Measurements from ENCODE around the gene EMILIN2. TPM values are rescaled to one million over a fixed set of nuclear protein-coding genes. Genes with fewer than 3 reads are reported as not detected.
A peak's percentile ranks its signal among the peaks of the same experiment; 100 is the strongest.

The EMILIN2 gene
- total and polyA plus RNA-seq, 4 donors = 13.5 to 63.2 (median 36.0) TPM

GRCh38 chr18:2845172-2845571 lies 1.6 kb upstream of the EMILIN2 start:
- H3K27me3 ChIP-seq (ENCODE audit: control insufficient read depth in 3 of 3, insufficient read depth in 3 of 3, low read length in 2 of 3) = peaks cover 12 to 47% (median 37%) of the 10 kb centered on the region in 3 donors
- no peaks in the 10 kb centered on the region for H3K9me3 ChIP-seq (ENCODE audit: control insufficient read depth in 4 of 4, insufficient read depth in 3 of 4, low read length in 3 of 4)
- H3K4me1 ChIP-seq (ENCODE audit: control insufficient read depth in 5 of 5, insufficient read depth in 5 of 5, low read length in 5 of 5) = peaks cover 0 to 18% (median 5%) of the 10 kb centered on the region in 5 donors
- WGBS, 2 donors = 33 to 65% methylated on average over 4 of the region's 4 CpGs
- ATAC-seq (ENCODE audit: insufficient read depth, low FRiP score) (no peak), DNase-seq (no peak)
- TF ChIP-seq CTCF (IDR thresholded peaks at IDR 0.05; ENCODE audit: control extremely low read depth, extremely low read depth) = no peak
- H3K36me3 ChIP-seq (ENCODE audit: control insufficient read depth in 4 of 4, insufficient read depth in 4 of 4, low read length in 4 of 4) = no peaks in the 10 kb centered on the region
- no peak overlapping the region for H3K9ac ChIP-seq (ENCODE audit: insufficient read depth in 1 of 2, low read length in 2 of 2)
- no peak overlapping the region for H3K27ac ChIP-seq (ENCODE audit: low read depth in 1 of 2, low read length in 1 of 2)
- no peak overlapping the region for H3K4me3 ChIP-seq

- no peak overlapping the region for H3K9ac ChIP-seq (ENCODE audit: insufficient read depth in 1 of 2, low read length in 2 of 2)
- ATAC-seq (ENCODE audit: insufficient read depth, low FRiP score) (peak; percentile 20), DNase-seq (peak; percentile 27 to 49 (median 35))
- H3K4me3 ChIP-seq = peak overlapping the region; percentile 36
- peaks cover 0 to 18% (median 5%) of the 10 kb centered on the region in 5 donors for H3K4me1 ChIP-seq (ENCODE audit: control insufficient read depth in 5 of 5, insufficient read depth in 5 of 5, low read length in 5 of 5)
- no peaks in the 10 kb centered on the region for H3K36me3 ChIP-seq (ENCODE audit: control insufficient read depth in 4 of 4, insufficient read depth in 4 of 4, low read length in 4 of 4)
- TF ChIP-seq CTCF (IDR thresholded peaks at IDR 0.05; ENCODE audit: control extremely low read depth, extremely low read depth) = no peak
- peaks cover 12 to 54% (median 41%) of the 10 kb centered on the region in 3 donors for H3K27me3 ChIP-seq (ENCODE audit: control insufficient read depth in 3 of 3, insufficient read depth in 3 of 3, low read length in 2 of 3)
- peak overlapping the region; percentile 86 for H3K27ac ChIP-seq (ENCODE audit: low read depth in 1 of 2, low read length in 1 of 2)
- no peaks in the 10 kb centered on the region for H3K9me3 ChIP-seq (ENCODE audit: control insufficient read depth in 4 of 4, insufficient read depth in 3 of 4, low read length in 3 of 4)
- 0 to 1% methylated on average over 71 to 80 of the region's 80 CpGs for WGBS, 2 donors
Measured at GRCh38 chr18:2847317-2848246, 776 bp downstream of the EMILIN2 start.

- DNase-seq (peak in 1 of 3 donors; percentile 30), ATAC-seq (ENCODE audit: insufficient read depth, low FRiP score) (no peak)
- TF ChIP-seq CTCF (IDR thresholded peaks at IDR 0.05; ENCODE audit: control extremely low read depth, extremely low read depth) = no peak
- WGBS, 2 donors = 19 to 22% methylated on average over 17 of the region's 17 CpGs
- H3K4me1 ChIP-seq (ENCODE audit: control insufficient read depth in 5 of 5, insufficient read depth in 5 of 5, low read length in 5 of 5) = peaks cover 0 to 18% (median 5%) of the 10 kb centered on the region in 5 donors
- H3K4me3 ChIP-seq = no peak overlapping the region
- no peak overlapping the region for H3K9ac ChIP-seq (ENCODE audit: insufficient read depth in 1 of 2, low read length in 2 of 2)
- peak overlapping the region in 1 of 2 donors; percentile 86 for H3K27ac ChIP-seq (ENCODE audit: low read depth in 1 of 2, low read length in 1 of 2)
- no peaks in the 10 kb centered on the region for H3K36me3 ChIP-seq (ENCODE audit: control insufficient read depth in 4 of 4, insufficient read depth in 4 of 4, low read length in 4 of 4)
- H3K27me3 ChIP-seq (ENCODE audit: control insufficient read depth in 3 of 3, insufficient read depth in 3 of 3, low read length in 2 of 3) = peaks cover 12 to 54% (median 41%) of the 10 kb centered on the region in 3 donors
- H3K9me3 ChIP-seq (ENCODE audit: control insufficient read depth in 4 of 4, insufficient read depth in 3 of 4, low read length in 3 of 4) = no peaks in the 10 kb centered on the region
Measured at GRCh38 chr18:2848247-2849246, 1.7 kb downstream of the EMILIN2 start.

Data from lung (tissue), 12 donors.